Neutrophil (primary cell): Measurements from ENCODE around the gene LPIN1.

Source experiments
- H3K27ac ChIP-seq: fragments of 200-600 bp; sonication (generic); 2 replicates; pipeline ENCODE4 v1.5.1; 2016; ENCODE audit warnings: mild to moderate bottlenecking, moderate library complexity
- H3K27me3 ChIP-seq: fragments of 200-600 bp; sonication (generic); 2 replicates; pipeline ENCODE4 v1.6.0; 2016; ENCODE audit warnings: mild to moderate bottlenecking
- H3K36me3 ChIP-seq: fragments of 200-600 bp; sonication (generic); 2 replicates; pipeline ENCODE4 v1.5.1; 2017
- H3K4me1 ChIP-seq, 2 experiments: fragments of 200-600 bp in 1 of 2; sonication (generic) in 1 of 2; 1 replicate in 1 of 2; 2 replicates in 1 of 2; pipeline versions ENCODE4 v1.5.1 to v1.6.1; 2013 to 2016; ENCODE audit warnings: low read depth in 1 of 2, low read length in 1 of 2, mild to moderate bottlenecking in 1 of 2, moderate library complexity in 1 of 2; ENCODE audit not compliant: control insufficient read depth in 1 of 2, insufficient read depth in 1 of 2
- H3K4me3 ChIP-seq, 2 experiments: fragments of 200-600 bp in 1 of 2; sonication (generic) in 1 of 2; 1 replicate in 1 of 2; 2 replicates in 1 of 2; pipeline ENCODE4 v1.5.1; 2013 to 2016; ENCODE audit warnings: low read depth in 1 of 2, low read length in 1 of 2, mild to moderate bottlenecking in 1 of 2, moderate library complexity in 1 of 2
- H3K9me3 ChIP-seq: fragments of 200-600 bp; sonication (generic); 2 replicates; pipeline ENCODE4 v1.5.1; 2016
- CTCF ChIP-seq: fragments of 200-600 bp; sonication (generic); IDR thresholded peaks from 2 replicates; pipeline ENCODE4 v1.5.1; 2016; ENCODE audit warnings: antibody characterized with exemption

LPIN1 gene

GRCh38 chr2:11869391-11869991 lies 123.1 kb downstream of the LPIN1 start:
- Histone ChIP-seq H3K27ac (no peak overlapping the region), H3K4me1 (peaks cover 17 to 24% of the 10 kb centered on the region in 2 experiments), H3K9me3 (no peaks in the 10 kb centered on the region), H3K27me3 (no peaks in the 10 kb centered on the region), H3K4me3 (no peak overlapping the region), H3K36me3 (no peaks in the 10 kb centered on the region)
- TF ChIP-seq CTCF = no peak

DNA sequence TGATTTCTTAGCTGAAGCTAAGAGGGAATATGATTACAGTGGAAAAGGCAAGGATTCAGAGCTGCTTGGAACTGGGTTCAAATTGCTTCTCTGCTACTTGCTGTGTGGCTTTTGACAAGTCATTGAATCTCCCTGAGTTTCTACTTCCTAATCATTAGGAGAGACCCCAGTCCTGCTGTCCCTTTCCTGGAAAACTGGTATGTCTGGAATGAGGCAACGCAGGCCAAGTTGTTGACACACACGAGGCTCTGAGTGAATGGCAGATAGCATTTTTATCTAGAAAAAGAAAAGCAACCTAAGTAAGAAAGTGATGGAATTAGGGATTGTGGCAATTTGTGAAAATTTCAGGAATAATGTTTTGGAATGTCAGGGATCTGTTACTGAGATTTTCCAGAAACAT lies 123.6 kb downstream of the LPIN1 start:
- Histone ChIP-seq H3K9me3 (no peaks in the 10 kb centered on the region), H3K36me3 (no peaks in the 10 kb centered on the region), H3K27me3 (no peaks in the 10 kb centered on the region), H3K4me1 (peaks cover 14 to 24% of the 10 kb centered on the region in 2 experiments), H3K4me3 (no peak overlapping the region), H3K27ac (no peak overlapping the region)
- no peak for TF ChIP-seq CTCF

- no peak overlapping the region for H3K4me3 ChIP-seq
- no peak overlapping the region for H3K27ac ChIP-seq
- H3K27me3 ChIP-seq = no peaks in the 10 kb centered on the region
- no peaks in the 10 kb centered on the region for H3K36me3 ChIP-seq
- H3K4me1 ChIP-seq = peaks cover 14 to 24% of the 10 kb centered on the region in 2 experiments
- no peak for TF ChIP-seq CTCF
- no peaks in the 10 kb centered on the region for H3K9me3 ChIP-seq
Measured at GRCh38 chr2:11870584-11870983, 124.2 kb downstream of the LPIN1 start.

DNA sequence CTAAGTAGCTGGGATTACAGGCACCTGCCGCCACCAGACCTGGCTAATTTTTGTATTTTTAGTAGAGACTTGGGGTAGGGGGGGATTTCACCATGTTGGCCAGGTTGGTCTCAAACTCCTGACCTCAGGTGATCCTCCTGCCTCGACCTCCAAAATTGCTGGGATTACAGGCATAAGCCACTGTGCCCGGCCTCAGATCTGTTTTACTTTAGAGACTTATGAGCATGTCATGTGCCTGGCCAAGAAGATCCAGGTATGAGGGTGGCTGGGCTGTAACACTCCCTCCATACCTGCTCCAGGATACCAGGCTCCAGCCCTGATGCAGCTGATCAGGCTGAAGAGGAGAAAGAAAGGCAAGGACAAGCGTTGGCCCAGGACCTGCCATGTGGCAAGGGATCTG lies 125.0 kb downstream of the LPIN1 start:
- Histone ChIP-seq H3K36me3 (no peaks in the 10 kb centered on the region), H3K4me3 (no peak overlapping the region), H3K27me3 (no peaks in the 10 kb centered on the region), H3K9me3 (no peaks in the 10 kb centered on the region), H3K27ac (no peak overlapping the region), H3K4me1 (peaks cover 18 to 32% of the 10 kb centered on the region in 2 experiments)
- TF ChIP-seq CTCF = no peak

DNA sequence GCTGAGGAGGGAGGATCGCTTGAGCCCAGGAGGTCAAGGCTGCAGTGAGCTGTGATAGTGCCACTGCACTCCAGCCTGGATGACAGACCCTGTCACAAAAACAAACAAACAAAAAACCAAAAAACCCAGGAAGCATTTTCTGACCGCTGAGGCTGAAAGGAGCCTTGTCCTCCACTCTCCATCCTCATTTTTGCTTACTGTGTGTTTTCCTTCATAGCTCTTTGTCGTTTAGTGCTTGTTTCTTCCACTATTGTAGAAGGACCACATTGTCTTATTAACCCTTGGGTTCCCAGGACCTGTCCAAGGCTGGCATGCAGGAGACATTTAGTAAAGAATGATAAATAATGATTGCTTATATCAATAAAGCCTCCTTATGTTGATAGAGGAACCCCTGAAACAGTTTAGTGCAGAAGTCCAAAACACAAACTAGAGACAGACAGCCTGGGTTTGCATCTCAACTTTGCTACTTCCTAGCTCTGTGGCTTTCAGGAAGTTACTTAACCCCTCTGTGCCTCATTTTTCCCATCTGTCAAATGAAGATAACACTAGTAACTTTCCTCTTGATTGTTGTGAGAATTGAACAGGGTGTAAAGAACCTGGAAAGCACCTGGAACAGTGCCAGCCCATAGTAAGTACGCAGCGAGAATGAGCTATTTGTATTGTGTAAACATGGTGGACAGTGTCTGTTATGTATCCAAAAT lies 126.0 kb downstream of the LPIN1 start:
- no peaks in the 10 kb centered on the region for H3K9me3 ChIP-seq
- TF ChIP-seq CTCF = no peak
- no peak overlapping the region for H3K4me3 ChIP-seq
- H3K4me1 ChIP-seq = peaks cover 18 to 33% of the 10 kb centered on the region in 2 experiments
- H3K36me3 ChIP-seq = no peaks in the 10 kb centered on the region
- H3K27ac ChIP-seq = no peak overlapping the region
- H3K27me3 ChIP-seq = no peaks in the 10 kb centered on the region
